ENCODE measurements around the gene CCDC171.
A peak's percentile ranks its signal among the peaks of the same experiment; 100 is the strongest.

Gene CCDC171

GRCh38 chr9:15901572-15901971 is 348.7 kb downstream of the CCDC171 start:
- no peak for DNase-seq

- DNase-seq = no peak
These were observed 356.5 kb downstream of the CCDC171 start for GRCh38 chr9:15909297-15909696.

- DNase-seq = no peak
These were observed 362.9 kb downstream of the CCDC171 start for GRCh38 chr9:15915711-15916110.

GRCh38 chr9:15927161-15927560 is 374.3 kb downstream of the CCDC171 start:
- DNase-seq = no peak

GRCh38 chr9:15935661-15936305 is 382.9 kb downstream of the CCDC171 start:
- no peak for DNase-seq

GRCh38 chr9:15936306-15936921 is 383.6 kb downstream of the CCDC171 start:
- DNase-seq = peak; percentile 79

GRCh38 chr9:15942831-15943424 is 390.1 kb downstream of the CCDC171 start:
- no peak for DNase-seq

GRCh38 chr9:15944341-15944740 is 391.5 kb downstream of the CCDC171 start:
- no peak for DNase-seq

GRCh38 chr9:15959663-15960062 is 406.8 kb downstream of the CCDC171 start:
- DNase-seq = no peak

- no peak for DNase-seq
These were observed 408.4 kb downstream of the CCDC171 start for GRCh38 chr9:15961217-15961616.

GRCh38 chr9:15965246-15965745 is 412.5 kb downstream of the CCDC171 start:
- no peak for DNase-seq

- DNase-seq = no peak
These were observed 413.6 kb downstream of the CCDC171 start for GRCh38 chr9:15966471-15966870.

- no peak for DNase-seq
These were observed 414.2 kb downstream of the CCDC171 start for GRCh38 chr9:15967068-15967467.

GRCh38 chr9:15972760-15973159 is 419.9 kb downstream of the CCDC171 start:
- DNase-seq = no peak

GRCh38 chr9:15975101-15975778 is 422.4 kb downstream of the CCDC171 start:
- no peak for DNase-seq

- peak; percentile 25 for DNase-seq
These were observed 424.6 kb downstream of the CCDC171 start for GRCh38 chr9:15977438-15977837.

- no peak for DNase-seq
These were observed 429.3 kb downstream of the CCDC171 start for GRCh38 chr9:15982182-15982581.

- DNase-seq = no peak
These were observed 446.8 kb downstream of the CCDC171 start for GRCh38 chr9:15999422-16000339.

GRCh38 chr9:16000811-16001210 is 448.0 kb downstream of the CCDC171 start:
- DNase-seq = no peak

GRCh38 chr9:16001856-16002255 is 449.0 kb downstream of the CCDC171 start:
- no peak for DNase-seq

- DNase-seq = no peak
These were observed 450.0 kb downstream of the CCDC171 start for GRCh38 chr9:16002816-16003215.

GRCh38 chr9:16003785-16004184 is 450.9 kb downstream of the CCDC171 start:
- peak; percentile 90 for DNase-seq

GRCh38 chr9:16004613-16005012 is 451.8 kb downstream of the CCDC171 start:
- DNase-seq = no peak
